HepG2 (cell line): ENCODE results near the gene ZC3H18. TPM values are rescaled to one million over a fixed set of nuclear protein-coding genes. Genes with fewer than 3 reads are reported as not detected.

Source experiments
- CHD2 ChIP-seq: IDR thresholded peaks from 2 replicates; pipeline ENCODE4 v1.6.1; 2011; ENCODE audit warnings: low read depth, low read length, improper control_type of control experiment
- HOXA7 ChIP-seq: sonication (generic); formaldehyde crosslinking; IDR thresholded peaks from 2 replicates; pipeline ENCODE4 v1.8.1; 2022; ENCODE audit warnings: mild to moderate bottlenecking, missing genetic modification reagents, moderate library complexity
- JARID2 ChIP-seq: sonication (generic); formaldehyde crosslinking; IDR thresholded peaks from 2 replicates; pipeline ENCODE4 v1.8.1; 2023; ENCODE audit warnings: missing genetic modification reagents, inconsistent platforms; ENCODE audit not compliant: insufficient replicate concordance
- NR1H2 ChIP-seq: sonication (generic); formaldehyde crosslinking; IDR thresholded peaks from 2 replicates; pipeline ENCODE4 v1.8.1; 2022; ENCODE audit warnings: low read depth, missing genetic modification reagents, borderline replicate concordance
- PAF1 ChIP-seq: IDR thresholded peaks from 2 replicates; pipeline ENCODE4 v1.6.1; 2016; ENCODE audit warnings: missing genetic modification reagents, missing compliant biosample characterization
- PHF21A ChIP-seq: sonication (generic); formaldehyde crosslinking; IDR thresholded peaks from 2 replicates; pipeline ENCODE4 v1.5.0; 2020; ENCODE audit warnings: mild to moderate bottlenecking, missing genetic modification reagents
- STAT6 ChIP-seq: sonication (generic); formaldehyde crosslinking; IDR thresholded peaks from 2 replicates; pipeline ENCODE4 v1.4.0; 2020; ENCODE audit warnings: missing genetic modification reagents, mild to moderate bottlenecking, borderline replicate concordance
- ZNF10 ChIP-seq: sonication (generic); formaldehyde crosslinking; IDR thresholded peaks from 2 replicates; pipeline ENCODE4 v1.4.0; 2020; ENCODE audit warnings: mild to moderate bottlenecking, low read depth, missing genetic modification reagents, borderline replicate concordance
- ZNF17 ChIP-seq: sonication (generic); formaldehyde crosslinking; IDR thresholded peaks from 2 replicates; pipeline ENCODE4 v1.5.0; 2020; ENCODE audit warnings: mild to moderate bottlenecking, missing genetic modification reagents
- ZNF282 ChIP-seq: fragments of 450-650 bp; IDR thresholded peaks from 2 replicates; pipeline ENCODE4 v1.6.1; 2018; ENCODE audit not compliant: partially characterized antibody
- ZNF609 ChIP-seq: sonication (generic); formaldehyde crosslinking; IDR thresholded peaks from 2 replicates; pipeline ENCODE4 v1.4.0; 2020; ENCODE audit warnings: mild to moderate bottlenecking, missing genetic modification reagents, borderline replicate concordance
- ZNF687 ChIP-seq: sonication (generic); formaldehyde crosslinking; IDR thresholded peaks from 2 replicates; pipeline ENCODE4 v1.5.1; 2020; ENCODE audit warnings: mild to moderate bottlenecking, missing genetic modification reagents, moderate library complexity
- ZNF770 ChIP-seq: sonication (generic); formaldehyde crosslinking; IDR thresholded peaks from 2 replicates; pipeline ENCODE4 v1.5.0; 2020; ENCODE audit warnings: mild to moderate bottlenecking, missing genetic modification reagents
- polyA plus RNA-seq, 8 experiments: library from polyadenylated mRNA; depleted of rRNA in 3 of 8; stranded (reverse) in 7 of 8; unstranded in 1 of 8; fragments of >200 nt; fragmentation: Illumina TruSeq in 4 of 8; extraction: Trizol in 4 of 8; gene quantifications; 2 replicates each; pipeline versions ENCODE4 v1.2.1 to v1.2.3, GENCODE V29; 2011 to 2016; ENCODE audit warnings: low read depth in 4 of 8, missing spikeins in 1 of 8, mixed read lengths in 1 of 8; ENCODE audit not compliant: insufficient read depth in 1 of 8
- total RNA-seq, 5 experiments: library from RNA; depleted of rRNA; stranded (reverse); fragments of >200 nt; fragmentation: Illumina TruSeq; extraction: Trizol; gene quantifications; 2 replicates each; pipeline ENCODE4 v1.2.3, GENCODE V29; 2016; ENCODE audit warnings: low read depth in 1 of 5

The ZC3H18 gene
- total and polyA plus RNA-seq, 2 of the 13 experiments (the other 11 are each of a cell fraction or from before 2014, with no cell fraction given) = 11.2 to 27.4 TPM

- TF ChIP-seq JARID2 = no peak
- TF ChIP-seq PAF1 = no peak
- 0 out of 2 replicates have a peak, but pooled peaks have one; percentile 16 for TF ChIP-seq CHD2
- TF ChIP-seq ZNF687 (CRISPR knock-in tag) = peak; percentile 99
- no peak for TF ChIP-seq ZNF17 (CRISPR knock-in tag)
- TF ChIP-seq HOXA7 = no peak
- TF ChIP-seq PHF21A (CRISPR knock-in tag) = peak; percentile 85
- no peak for TF ChIP-seq ZNF282
- TF ChIP-seq STAT6 (CRISPR knock-in tag) = no peak
- TF ChIP-seq ZNF609 = peak; percentile 64; the same call in 1 of the 2 replicates
- peak; percentile 14; the same call in 1 of the 2 replicates for TF ChIP-seq ZNF770 (CRISPR knock-in tag)
- no peak for TF ChIP-seq NR1H2
- TF ChIP-seq ZNF10 = no peak
Measured at GRCh38 chr16:88618182-88618955, 48.2 kb downstream of the ZC3H18 start (continued).
